PC-9 (cell line): ENCODE data around the gene DIPK1B.

Experiments
- EZH2 ChIP-seq: fragments of 200-600 bp; sonication (generic); IDR thresholded peaks from 2 replicates; pipeline ENCODE4 v1.8.0; 2017; ENCODE audit warnings: antibody characterized with exemption, low read depth
- TF ChIP-seq, protein P1 (sequence below): fragments of 200-600 bp; sonication (generic); conservative IDR thresholded peaks from 2 replicates; pipeline ENCODE4 v1.6.1; 2017; ENCODE audit warnings: mixed run types, antibody characterized with exemption, mild to moderate bottlenecking, moderate library complexity

- TF ChIP-seq, protein P1, sequence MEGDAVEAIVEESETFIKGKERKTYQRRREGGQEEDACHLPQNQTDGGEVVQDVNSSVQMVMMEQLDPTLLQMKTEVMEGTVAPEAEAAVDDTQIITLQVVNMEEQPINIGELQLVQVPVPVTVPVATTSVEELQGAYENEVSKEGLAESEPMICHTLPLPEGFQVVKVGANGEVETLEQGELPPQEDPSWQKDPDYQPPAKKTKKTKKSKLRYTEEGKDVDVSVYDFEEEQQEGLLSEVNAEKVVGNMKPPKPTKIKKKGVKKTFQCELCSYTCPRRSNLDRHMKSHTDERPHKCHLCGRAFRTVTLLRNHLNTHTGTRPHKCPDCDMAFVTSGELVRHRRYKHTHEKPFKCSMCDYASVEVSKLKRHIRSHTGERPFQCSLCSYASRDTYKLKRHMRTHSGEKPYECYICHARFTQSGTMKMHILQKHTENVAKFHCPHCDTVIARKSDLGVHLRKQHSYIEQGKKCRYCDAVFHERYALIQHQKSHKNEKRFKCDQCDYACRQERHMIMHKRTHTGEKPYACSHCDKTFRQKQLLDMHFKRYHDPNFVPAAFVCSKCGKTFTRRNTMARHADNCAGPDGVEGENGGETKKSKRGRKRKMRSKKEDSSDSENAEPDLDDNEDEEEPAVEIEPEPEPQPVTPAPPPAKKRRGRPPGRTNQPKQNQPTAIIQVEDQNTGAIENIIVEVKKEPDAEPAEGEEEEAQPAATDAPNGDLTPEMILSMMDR: no peak
- TF ChIP-seq EZH2: no peak
Observed at GRCh38 chr9:136709454-136710109, 2.8 kb upstream of the DIPK1B start.
